Stimulated activated memory B cell treated with anti-CD40 and anti-IgM and Interleukin-4, amounts not matched to agents 10 μg/mL and 1 μg/mL and 100 μg/mL, for 72 hours (primary cell): ENCODE measurements around the gene SMIM41.
A peak's percentile ranks its signal among the peaks of the same experiment; 100 is the strongest.

Source experiments
- ATAC-seq: fragments of 150-1000 bp; cut with Tn5 transposase; 2 replicates; pipeline ENCODE4 v1.10.0; 2021
- H3K27ac Mint-ChIP-seq: one replicate; pipeline ENCODE4 v1.8.0; 2022; ENCODE audit warnings: mild to moderate bottlenecking, mixed read lengths
- H3K27me3 Mint-ChIP-seq: one replicate; pipeline ENCODE4 v1.8.0; 2022; ENCODE audit warnings: mixed read lengths
- H3K36me3 Mint-ChIP-seq: one replicate; pipeline ENCODE4 v1.8.0; 2022; ENCODE audit warnings: mixed read lengths
- H3K4me1 Mint-ChIP-seq: one replicate; pipeline ENCODE4 v1.8.0; 2022; ENCODE audit warnings: mixed read lengths
- H3K4me3 Mint-ChIP-seq: one replicate; pipeline ENCODE4 v1.8.0; 2022; ENCODE audit warnings: mild to moderate bottlenecking, moderate library complexity, mixed read lengths
- H3K9me3 Mint-ChIP-seq: one replicate; pipeline ENCODE4 v1.8.0; 2022; ENCODE audit warnings: mixed read lengths

The SMIM41 gene

DNA sequence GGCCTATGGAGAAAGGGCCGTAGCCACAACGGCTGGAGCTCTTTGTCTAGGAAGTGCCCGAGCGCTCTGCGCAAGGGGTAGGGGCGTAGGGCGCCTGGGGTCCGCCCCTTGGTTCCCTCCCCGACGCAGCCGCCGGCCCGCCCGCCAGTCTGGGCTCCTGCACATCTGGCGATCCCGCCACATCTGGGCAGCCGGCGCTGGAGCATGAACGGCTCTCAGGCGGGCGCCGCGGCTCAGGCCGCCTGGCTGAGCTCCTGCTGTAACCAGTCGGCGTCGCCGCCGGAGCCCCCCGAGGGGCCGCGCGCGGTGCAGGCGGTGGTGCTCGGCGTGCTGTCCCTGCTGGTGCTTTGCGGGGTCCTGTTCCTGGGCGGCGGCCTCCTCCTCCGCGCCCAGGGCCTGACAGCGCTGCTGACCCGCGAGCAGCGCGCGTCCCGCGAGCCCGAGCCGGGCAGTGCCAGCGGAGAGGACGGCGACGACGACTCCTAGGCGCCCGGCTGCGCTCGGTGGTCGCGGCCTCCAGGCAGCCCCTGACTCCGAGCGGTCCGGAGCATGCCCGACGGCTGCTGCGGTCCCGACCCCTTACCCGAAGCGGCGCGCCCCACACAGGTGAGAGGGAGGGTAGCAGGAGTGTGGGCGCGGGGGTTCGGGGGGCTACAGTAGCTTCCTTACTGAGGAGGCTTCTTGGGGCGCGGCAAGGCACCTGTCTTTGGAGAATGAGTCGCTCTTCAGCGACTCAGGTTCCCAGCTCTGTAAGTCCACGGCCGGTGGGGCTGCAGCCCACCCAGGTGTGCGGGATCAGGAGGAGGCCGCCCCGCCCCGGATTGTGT is at the start of gene SMIM41:
Gene SMIM41 (plus strand): TSS at position 129 of the 827 bp plus-strand sequence. CDS start 76 bp downstream, at position 205.
- H3K27me3 Mint-ChIP-seq = no peaks in the 10 kb centered on the region
- peaks cover 50% of the 10 kb centered on the region for H3K4me1 Mint-ChIP-seq
- peaks cover 33% of the 10 kb centered on the region for H3K36me3 Mint-ChIP-seq
- ATAC-seq = no peak
- no peak within 1 kb of the TSS for H3K4me3 Mint-ChIP-seq
- H3K9me3 Mint-ChIP-seq = no peaks in the 10 kb centered on the region
- peak within 1 kb of the TSS; percentile 70 for H3K27ac Mint-ChIP-seq

DNA sequence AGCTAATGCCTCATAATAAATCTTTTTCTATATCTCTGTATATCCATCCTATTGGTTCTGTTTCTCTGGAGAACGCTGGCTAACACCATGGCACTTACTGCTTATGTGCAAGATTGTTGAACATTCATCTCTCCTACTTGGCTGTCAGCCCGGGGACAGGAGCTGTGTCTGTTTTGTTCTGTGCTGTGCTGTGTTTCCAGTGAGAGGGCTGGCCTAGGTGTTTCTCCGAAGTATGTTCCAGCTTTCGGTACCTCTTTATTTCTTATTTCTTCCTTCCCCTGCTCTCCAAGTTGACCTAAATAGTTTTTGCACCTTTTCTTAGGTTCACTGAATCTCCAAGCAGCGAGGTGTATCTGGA is 47.1 kb upstream of the SMIM41 start:
- Mint-ChIP-seq H3K4me3 (peak overlapping the region; percentile 53), H3K4me1 (peaks cover 50% of the 10 kb centered on the region), H3K9me3 (no peaks in the 10 kb centered on the region), H3K27ac (peak overlapping the region; percentile 88), H3K27me3 (no peaks in the 10 kb centered on the region), H3K36me3 (no peaks in the 10 kb centered on the region)
- no peak for ATAC-seq

DNA sequence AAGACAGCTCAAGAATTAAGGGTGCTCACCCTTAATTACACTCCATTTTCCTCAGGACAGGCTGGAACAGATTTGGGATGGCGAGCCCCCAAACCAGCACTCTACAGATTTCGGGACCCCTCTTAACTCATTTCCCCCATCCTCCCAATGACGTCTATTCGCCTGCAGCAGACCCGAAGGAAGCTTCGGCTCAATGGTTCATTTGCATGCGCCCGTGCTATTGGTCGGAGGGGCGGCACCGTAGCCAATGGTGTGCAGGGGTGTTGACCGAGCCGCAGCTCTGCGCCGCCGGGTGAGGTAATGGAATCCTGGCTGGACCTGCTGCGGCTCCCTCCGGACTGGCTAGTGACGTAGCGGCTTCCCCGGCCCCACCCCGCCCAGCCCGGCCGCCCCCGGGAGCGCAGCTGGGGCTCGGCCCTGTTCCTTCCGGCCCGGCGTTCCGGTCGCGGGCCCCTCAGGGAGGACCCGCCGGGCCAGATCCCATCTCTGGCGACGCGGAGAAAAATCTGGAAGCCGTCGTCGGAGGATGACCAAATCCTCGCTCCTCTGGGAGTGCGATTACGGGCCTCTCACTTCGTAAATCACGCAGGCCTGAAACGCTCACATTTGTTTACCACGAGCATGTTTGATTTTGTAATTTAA is 46.6 kb upstream of the SMIM41 start:
- H3K4me1 Mint-ChIP-seq = peaks cover 49% of the 10 kb centered on the region
- ATAC-seq = peak; percentile 95
- H3K36me3 Mint-ChIP-seq = no peaks in the 10 kb centered on the region

GRCh38 chr12:52033446-52034140 is 45.9 kb upstream of the SMIM41 start:
- Mint-ChIP-seq H3K27ac (peak overlapping the region; percentile 88), H3K36me3 (no peaks in the 10 kb centered on the region), H3K27me3 (no peaks in the 10 kb centered on the region), H3K4me1 (peaks cover 55% of the 10 kb centered on the region), H3K9me3 (no peaks in the 10 kb centered on the region), H3K4me3 (peak overlapping the region; percentile 75)
- no peak for ATAC-seq

More for the DNA sequence above, 46.6 kb upstream of the SMIM41 start:
- H3K9me3 Mint-ChIP-seq = no peaks in the 10 kb centered on the region
- no peaks in the 10 kb centered on the region for H3K27me3 Mint-ChIP-seq
- peak overlapping the region; percentile 75 for H3K4me3 Mint-ChIP-seq
- peak overlapping the region; percentile 88 for H3K27ac Mint-ChIP-seq

DNA sequence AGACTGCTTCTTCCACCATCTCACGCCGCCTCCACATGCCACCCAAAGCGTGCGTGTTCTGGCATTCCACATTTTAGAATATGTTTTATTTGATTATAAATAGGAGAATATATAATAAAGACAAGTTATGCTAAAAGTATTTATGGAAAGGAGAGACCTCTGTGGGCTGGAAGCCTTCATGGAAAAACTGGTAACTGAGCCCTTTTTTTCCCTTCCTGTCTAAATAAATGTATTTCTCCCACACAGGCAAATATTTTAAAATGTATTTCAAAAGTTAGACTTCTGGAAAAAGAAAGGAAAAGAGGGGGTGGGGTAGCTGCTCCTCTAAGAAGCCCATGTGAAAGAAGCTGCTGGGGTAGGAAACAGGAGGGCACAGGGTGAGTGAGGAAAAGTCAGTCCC is 44.3 kb upstream of the SMIM41 start:
- Mint-ChIP-seq H3K36me3 (no peaks in the 10 kb centered on the region), H3K27me3 (no peaks in the 10 kb centered on the region), H3K9me3 (no peaks in the 10 kb centered on the region), H3K4me1 (peaks cover 61% of the 10 kb centered on the region), H3K4me3 (no peak overlapping the region), H3K27ac (no peak overlapping the region)
- ATAC-seq = no peak

GRCh38 chr12:52035926-52036325 is 43.6 kb upstream of the SMIM41 start:
- Mint-ChIP-seq H3K36me3 (no peaks in the 10 kb centered on the region), H3K4me3 (peak overlapping the region; percentile 24), H3K4me1 (peaks cover 68% of the 10 kb centered on the region), H3K27me3 (no peaks in the 10 kb centered on the region), H3K9me3 (no peaks in the 10 kb centered on the region), H3K27ac (no peak overlapping the region)
- no peak for ATAC-seq

GRCh38 chr12:52036587-52037171 is 42.8 kb upstream of the SMIM41 start:
- no peaks in the 10 kb centered on the region for H3K9me3 Mint-ChIP-seq
- peaks cover 73% of the 10 kb centered on the region for H3K4me1 Mint-ChIP-seq
- H3K4me3 Mint-ChIP-seq = peak overlapping the region; percentile 60
- peak; percentile 66 for ATAC-seq
- H3K27me3 Mint-ChIP-seq = no peaks in the 10 kb centered on the region
- H3K27ac Mint-ChIP-seq = no peak overlapping the region
- no peaks in the 10 kb centered on the region for H3K36me3 Mint-ChIP-seq

DNA sequence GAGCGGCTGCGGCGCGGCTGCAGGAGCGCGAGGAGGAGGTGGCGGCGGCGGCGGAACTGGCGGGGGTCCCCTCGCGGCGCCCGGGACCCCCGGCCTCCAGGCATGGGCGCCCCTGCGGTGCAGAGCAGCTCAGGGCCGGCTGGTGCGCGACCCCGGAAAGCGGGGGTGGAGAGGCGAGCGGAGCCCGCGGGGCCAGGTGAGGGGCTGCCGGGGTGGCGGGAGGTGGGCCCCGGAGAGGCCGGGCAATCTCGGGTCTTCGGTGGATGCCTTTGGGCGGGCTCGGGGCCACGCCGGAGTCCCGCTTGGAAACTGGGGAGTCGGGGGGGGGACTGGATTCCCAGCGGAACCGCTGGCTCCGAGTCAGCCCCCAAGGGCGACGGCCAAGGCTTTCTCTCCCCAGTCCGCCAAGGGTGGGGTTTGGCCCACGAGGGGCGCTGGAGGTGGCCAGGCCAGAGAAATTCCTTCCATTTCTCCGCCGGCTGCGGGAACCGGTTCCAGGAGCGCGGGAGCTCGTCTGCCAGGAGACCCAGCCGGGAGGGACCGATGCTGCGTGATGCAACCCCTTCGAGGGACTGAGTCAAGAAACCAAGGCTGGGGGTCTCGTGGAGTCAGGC is 42.1 kb upstream of the SMIM41 start:
- Mint-ChIP-seq H3K27ac (peak overlapping the region; percentile 65), H3K9me3 (no peaks in the 10 kb centered on the region), H3K4me1 (peaks cover 75% of the 10 kb centered on the region), H3K27me3 (no peaks in the 10 kb centered on the region), H3K36me3 (no peaks in the 10 kb centered on the region), H3K4me3 (peak overlapping the region; percentile 69)
- ATAC-seq = no peak

GRCh38 chr12:52038447-52038846 is 41.1 kb upstream of the SMIM41 start:
- peak overlapping the region; percentile 42 for H3K4me3 Mint-ChIP-seq

DNA sequence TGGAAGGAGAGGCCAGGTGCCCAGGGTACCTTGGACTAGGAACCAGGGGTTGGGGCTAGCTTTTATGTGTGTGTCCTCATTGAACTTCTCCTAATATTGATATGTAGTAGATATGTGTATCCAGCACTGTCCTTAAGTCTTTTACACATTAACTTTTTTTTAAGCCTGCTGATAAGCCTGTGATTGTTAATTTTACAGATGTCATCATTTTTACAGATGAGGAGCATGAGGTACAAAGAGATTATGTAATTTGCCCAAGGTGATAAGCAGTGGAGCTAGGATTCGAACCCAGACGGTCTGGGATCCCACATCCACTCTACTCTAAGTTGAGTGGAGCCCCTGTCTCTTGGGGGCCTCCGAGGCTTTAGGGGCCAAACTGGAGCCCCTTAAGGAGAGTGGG is 38.5 kb upstream of the SMIM41 start:
- ATAC-seq = no peak
- Mint-ChIP-seq H3K27me3 (no peaks in the 10 kb centered on the region), H3K4me1 (peaks cover 61% of the 10 kb centered on the region), H3K27ac (no peak overlapping the region), H3K9me3 (no peaks in the 10 kb centered on the region), H3K36me3 (peaks cover 6% of the 10 kb centered on the region), H3K4me3 (no peak overlapping the region)

More at GRCh38 chr12:52038447-52038846, 41.1 kb upstream of the SMIM41 start:
- ATAC-seq = no peak
- Mint-ChIP-seq H3K36me3 (no peaks in the 10 kb centered on the region), H3K27me3 (no peaks in the 10 kb centered on the region), H3K9me3 (no peaks in the 10 kb centered on the region), H3K27ac (no peak overlapping the region), H3K4me1 (peaks cover 72% of the 10 kb centered on the region)

- Mint-ChIP-seq H3K4me3 (peak overlapping the region; percentile 51), H3K36me3 (peaks cover 6% of the 10 kb centered on the region), H3K27me3 (no peaks in the 10 kb centered on the region), H3K27ac (peak overlapping the region; percentile 65), H3K9me3 (no peaks in the 10 kb centered on the region), H3K4me1 (peaks cover 59% of the 10 kb centered on the region)
- peak; percentile 53 for ATAC-seq
Observed at GRCh38 chr12:52041695-52042123, 37.8 kb upstream of the SMIM41 start.

DNA sequence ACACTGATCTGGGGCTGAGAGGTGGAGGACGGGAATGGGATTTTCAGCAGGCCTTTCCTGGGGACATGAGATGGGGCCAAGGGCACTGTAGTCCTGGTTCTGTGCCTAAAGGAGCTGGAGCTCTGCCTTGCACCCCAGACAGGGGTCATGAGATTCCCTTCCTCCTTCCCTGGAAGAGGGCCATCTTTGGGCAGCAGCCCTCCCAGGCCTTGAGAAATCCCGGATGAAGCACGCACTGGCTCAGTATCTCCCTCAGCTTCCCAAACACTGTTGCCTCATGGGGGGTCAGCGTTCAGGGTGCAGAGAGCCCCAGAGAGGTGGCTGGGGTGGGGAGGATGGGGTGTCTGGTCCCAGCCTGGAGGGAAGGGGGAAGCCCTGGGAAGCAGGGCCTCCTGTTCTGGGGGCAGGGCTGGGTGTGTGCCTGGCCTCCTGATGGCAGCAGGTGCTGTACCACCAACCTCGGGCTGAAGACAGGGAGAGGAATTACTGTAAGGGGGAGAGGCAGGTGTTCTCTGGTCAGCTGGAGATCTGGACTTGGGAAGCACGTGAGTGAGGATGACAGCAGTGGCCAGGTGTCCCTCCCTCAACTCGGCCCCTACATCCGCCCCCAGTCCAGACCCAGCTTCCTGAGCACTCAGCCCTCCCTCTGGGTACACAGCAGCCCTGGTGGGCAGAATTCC is 36.7 kb upstream of the SMIM41 start:
- Mint-ChIP-seq H3K27me3 (no peaks in the 10 kb centered on the region), H3K4me3 (no peak overlapping the region), H3K4me1 (peaks cover 54% of the 10 kb centered on the region), H3K36me3 (peaks cover 6% of the 10 kb centered on the region), H3K9me3 (no peaks in the 10 kb centered on the region), H3K27ac (no peak overlapping the region)
- ATAC-seq = no peak

- no peak for ATAC-seq
Observed at GRCh38 chr12:52043386-52044212, 35.9 kb upstream of the SMIM41 start.

More at GRCh38 chr12:52043386-52044212, 35.9 kb upstream of the SMIM41 start:
- no peak overlapping the region for H3K4me3 Mint-ChIP-seq
- peaks cover 48% of the 10 kb centered on the region for H3K4me1 Mint-ChIP-seq
- H3K27me3 Mint-ChIP-seq = no peaks in the 10 kb centered on the region
- H3K9me3 Mint-ChIP-seq = no peaks in the 10 kb centered on the region
- peaks cover 6% of the 10 kb centered on the region for H3K36me3 Mint-ChIP-seq
- no peak overlapping the region for H3K27ac Mint-ChIP-seq
